ENCODE measurements around the gene FN3KRP.

- TF ChIP-seq RFX5 (IDR thresholded peaks at IDR 0.05; ENCODE audit: low read length) (no peak), GABPA (IDR thresholded peaks at IDR 0.05; ENCODE audit: low read depth) (no peak), MEF2A (IDR thresholded peaks at IDR 0.05; ENCODE audit: borderline replicate concordance, low read depth) (no peak), USF2 (IDR thresholded peaks at IDR 0.05; ENCODE audit: borderline replicate concordance, low read depth, low read length) (no peak), CTCF (IDR thresholded peaks at IDR 0.05) (no peak), EZH2phosphoT487 (IDR thresholded peaks at IDR 0.05; ENCODE audit: borderline replicate concordance, low read depth) (no peak), CHD2 (IDR thresholded peaks at IDR 0.05; ENCODE audit: low read length, partially characterized antibody) (no peak), MAX (IDR thresholded peaks at IDR 0.05; ENCODE audit: low read depth) (no peak), FOSL2 (IDR thresholded peaks at IDR 0.05; ENCODE audit: borderline replicate concordance, low read depth) (no peak), FOXM1 (IDR thresholded peaks at IDR 0.05; ENCODE audit: low read depth) (no peak), POLR2AphosphoS5 (IDR thresholded peaks at IDR 0.05; ENCODE audit: low read depth, low read length) (no peak), TEAD4 (IDR thresholded peaks at IDR 0.05; ENCODE audit: borderline replicate concordance, insufficient read depth) (no peak)
These were observed 45.6 kb upstream of the FN3KRP start for GRCh38 chr17:82670661-82671450.

All from SK-N-SH (cell line).